HEK293T (cell line): ENCODE results near the gene TRPM8.

ENCODE experiments used
- CTBP1 ChIP-seq: fragments of 450-650 bp; IDR thresholded peaks from 2 replicates; pipeline ENCODE4 v1.6.1; 2016; ENCODE audit warnings: borderline replicate concordance
- ELF4 ChIP-seq: fragments of 450-650 bp; IDR thresholded peaks from 2 replicates; pipeline ENCODE4 v1.6.1; 2017; ENCODE audit warnings: antibody characterized with exemption
- FOXA1 ChIP-seq: fragments of 450-650 bp; IDR thresholded peaks from 2 replicates; pipeline ENCODE4 v1.6.1; 2016; ENCODE audit warnings: mild to moderate bottlenecking
- FOXK2 ChIP-seq: fragments of 450-650 bp; IDR thresholded peaks from 2 replicates; pipeline ENCODE4 v1.6.1; 2016; ENCODE audit warnings: mild to moderate bottlenecking
- FOXM1 ChIP-seq: fragments of 450-650 bp; IDR thresholded peaks from 2 replicates; pipeline ENCODE4 v1.6.1; 2017; ENCODE audit warnings: mild to moderate bottlenecking, borderline replicate concordance
- HDGF ChIP-seq: fragments of 450-650 bp; IDR thresholded peaks from 2 replicates; pipeline ENCODE4 v1.6.1; 2017; ENCODE audit warnings: antibody characterized with exemption, borderline replicate concordance
- LEF1 ChIP-seq: fragments of 450-650 bp; IDR thresholded peaks from 2 replicates; pipeline ENCODE4 v1.6.1; 2017; ENCODE audit warnings: mild to moderate bottlenecking, borderline replicate concordance
- NFRKB ChIP-seq: fragments of 450-650 bp; IDR thresholded peaks from 2 replicates; pipeline ENCODE4 v1.6.1; 2016; ENCODE audit warnings: mild to moderate bottlenecking, moderate library complexity
- SP1 ChIP-seq: fragments of 450-650 bp; IDR thresholded peaks from 2 replicates; pipeline ENCODE4 v1.6.1; 2017
- SUZ12 ChIP-seq: fragments of 450-650 bp; IDR thresholded peaks from 2 replicates; pipeline ENCODE4 v1.6.1; 2016; ENCODE audit warnings: mild to moderate bottlenecking
- TARDBP ChIP-seq: fragments of 450-650 bp; IDR thresholded peaks from 2 replicates; pipeline ENCODE4 v1.6.1; 2016
- TF ChIP-seq, protein P1 (sequence below): fragments of 450-650 bp; IDR thresholded peaks from 2 replicates; pipeline ENCODE4 v1.6.1; 2016

DNA sequence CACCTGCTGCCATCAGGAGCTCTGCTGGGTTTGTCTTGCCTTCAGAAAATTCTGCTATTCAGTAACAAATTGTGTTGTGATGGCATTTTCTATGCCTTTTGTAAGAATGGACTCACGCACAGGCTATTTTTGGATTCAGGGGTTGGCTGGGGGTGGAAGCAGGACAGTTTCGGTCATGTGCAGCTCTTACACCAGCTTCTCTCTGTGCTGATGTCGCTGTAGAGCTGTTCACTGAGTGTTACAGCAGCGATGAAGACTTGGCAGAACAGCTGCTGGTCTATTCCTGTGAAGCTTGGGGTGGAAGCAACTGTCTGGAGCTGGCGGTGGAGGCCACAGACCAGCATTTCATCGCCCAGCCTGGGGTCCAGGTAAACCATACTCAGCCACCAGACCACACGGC, 49.2 kb downstream of the TRPM8 start:
- TF ChIP-seq FOXM1 (no peak), TARDBP (no peak), FOXA1 (no peak), HDGF (no peak), SP1 (no peak), ELF4 (no peak), CTBP1 (no peak), NFRKB (no peak), FOXK2 (no peak), LEF1 (no peak), SUZ12 (no peak)
- TF ChIP-seq, protein P1, sequence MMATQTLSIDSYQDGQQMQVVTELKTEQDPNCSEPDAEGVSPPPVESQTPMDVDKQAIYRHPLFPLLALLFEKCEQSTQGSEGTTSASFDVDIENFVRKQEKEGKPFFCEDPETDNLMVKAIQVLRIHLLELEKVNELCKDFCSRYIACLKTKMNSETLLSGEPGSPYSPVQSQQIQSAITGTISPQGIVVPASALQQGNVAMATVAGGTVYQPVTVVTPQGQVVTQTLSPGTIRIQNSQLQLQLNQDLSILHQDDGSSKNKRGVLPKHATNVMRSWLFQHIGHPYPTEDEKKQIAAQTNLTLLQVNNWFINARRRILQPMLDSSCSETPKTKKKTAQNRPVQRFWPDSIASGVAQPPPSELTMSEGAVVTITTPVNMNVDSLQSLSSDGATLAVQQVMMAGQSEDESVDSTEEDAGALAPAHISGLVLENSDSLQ: no peak
